Adrenal gland (tissue), 5 donors: ENCODE data around the gene MGAT5.
"Not testable (repeated sequence)": the region's sequence is repeated elsewhere in the genome, so short reads cannot be mapped to it uniquely, and the experiment has no call there.

Experiments used
- CTCF ChIP-seq, 6 experiments: fragments of 450-650 bp in 4 of 6; fragments of 200-600 bp in 2 of 6; sonication (generic) in 1 of 6; IDR thresholded peaks; 1 replicate in 5 of 6; 2 replicates in 1 of 6; pipeline versions ENCODE4 v1.5.1 to v1.8.0; 2016 to 2021; ENCODE audit warnings: antibody characterized with exemption in 6 of 6, mild to moderate bottlenecking in 2 of 6, moderate library complexity in 1 of 6
- POLR2A ChIP-seq, 2 donors: fragments of 450-650 bp; IDR thresholded peaks; one replicate each; pipeline ENCODE4 v1.6.1; 2017; ENCODE audit warnings: antibody characterized with exemption in 2 of 2, mild to moderate bottlenecking in 2 of 2, moderate library complexity in 1 of 2
- donor health status: DM: no; HTN: no; CAD: no.

GRCh38 chr2:134294598-134294997 lies 40.7 kb downstream of the MGAT5 start:
- TF ChIP-seq CTCF, POLR2A (IDR thresholded peaks at IDR 0.05): not testable (repeated sequence)
